ENCODE measurements around the gene KRTAP2-4. TPM values are rescaled to one million over a fixed set of nuclear protein-coding genes. Genes with fewer than 3 reads are reported as not detected.
"Not testable (repeated sequence)": the region's sequence is repeated elsewhere in the genome, so short reads cannot be mapped to it uniquely, and the experiment has no call there.

Gene KRTAP2-4
- total and polyA plus RNA-seq, 4 donors = not detected

- no peak overlapping the region for H3K9ac ChIP-seq (ENCODE audit: low read depth in 1 of 2, low read length in 2 of 2)
- H3K9me3 ChIP-seq (ENCODE audit: control insufficient read depth in 4 of 4, low read length in 3 of 4) = no peaks in the 10 kb centered on the region
- no peaks in the 10 kb centered on the region for H3K4me1 ChIP-seq (ENCODE audit: control insufficient read depth in 4 of 4, insufficient read depth in 4 of 4, low read length in 3 of 4)
- H3K36me3 ChIP-seq (ENCODE audit: control insufficient read depth in 4 of 4, insufficient read depth in 3 of 4, low read depth in 1 of 4, low read length in 3 of 4) = no peaks in the 10 kb centered on the region
- no peak overlapping the region for H3K27ac ChIP-seq (ENCODE audit: low read depth in 1 of 2, low read length in 2 of 2)
- no peak for DNase-seq (ENCODE audit: low spot score)
- no peak overlapping the region for H3K4me3 ChIP-seq (ENCODE audit: low read depth in 1 of 3, low read length in 3 of 3)
- 87% methylated on average over 1 of the region's 1 CpG for WGBS
- TF ChIP-seq HNF4A (conservative IDR thresholded peaks at IDR 0.05) (no peak), HNF4G (IDR thresholded peaks at IDR 0.05) (no peak), JUND (IDR thresholded peaks at IDR 0.05) (no peak), REST (IDR thresholded peaks at IDR 0.05) (no peak), RXRA (IDR thresholded peaks at IDR 0.05) (no peak)
- no peaks in the 10 kb centered on the region for H3K27me3 ChIP-seq (ENCODE audit: control insufficient read depth in 4 of 4, insufficient read depth in 4 of 4, low read length in 3 of 4)
Observed at GRCh38 chr17:41103896-41104295, 38.2 kb upstream of the KRTAP2-4 start.

- WGBS = 51% methylated on average over 10 of the region's 10 CpGs
- Histone ChIP-seq H3K9me3 (ENCODE audit: control insufficient read depth in 4 of 4, low read length in 3 of 4) (no peaks in the 10 kb centered on the region), H3K36me3 (ENCODE audit: control insufficient read depth in 4 of 4, insufficient read depth in 3 of 4, low read depth in 1 of 4, low read length in 3 of 4) (no peaks in the 10 kb centered on the region), H3K9ac (ENCODE audit: low read depth in 1 of 2, low read length in 2 of 2) (no peak within 1 kb of the TSS), H3K4me1 (ENCODE audit: control insufficient read depth in 4 of 4, insufficient read depth in 4 of 4, low read length in 3 of 4) (no peaks in the 10 kb centered on the region), H3K27me3 (ENCODE audit: control insufficient read depth in 4 of 4, insufficient read depth in 4 of 4, low read length in 3 of 4) (no peaks in the 10 kb centered on the region), H3K4me3 (ENCODE audit: low read depth in 1 of 3, low read length in 3 of 3) (no peak within 1 kb of the TSS), H3K27ac (ENCODE audit: low read depth in 1 of 2, low read length in 2 of 2) (no peak within 1 kb of the TSS)
- no peak for DNase-seq (ENCODE audit: low spot score)
- TF ChIP-seq REST (IDR thresholded peaks at IDR 0.05) (no peak), FOXA2 (IDR thresholded peaks at IDR 0.05) (no peak), RXRA (IDR thresholded peaks at IDR 0.05) (no peak), HNF4G (IDR thresholded peaks at IDR 0.05) (no peak), ZBTB33 (IDR thresholded peaks at IDR 0.05) (no peak), GABPA (IDR thresholded peaks at IDR 0.05 in 1 of 2, conservative IDR thresholded peaks at IDR 0.05 in 1 of 2) (no peak), FOXA1 (IDR thresholded peaks at IDR 0.05) (no peak), RAD21 (IDR thresholded peaks at IDR 0.05) (no peak), NR2F2 (IDR thresholded peaks at IDR 0.05) (no peak), MAX (IDR thresholded peaks at IDR 0.05) (no peak), EGR1 (IDR thresholded peaks at IDR 0.05; ENCODE audit: low read depth in 2 of 2) (no peak)
Observed at GRCh38 chr17:41101586-41102259, 36.0 kb upstream of the KRTAP2-4 start, which contains the start of gene KRTAP4-16. KRTAP4-16 (minus strand) TSS chr17:41102209; CDS start chr17:41102209, 0 bp downstream.

- not testable (repeated sequence) for H3K36me3 ChIP-seq (ENCODE audit: control insufficient read depth in 4 of 4, insufficient read depth in 3 of 4, low read depth in 1 of 4, low read length in 3 of 4); H3K9ac ChIP-seq (ENCODE audit: low read depth in 1 of 2, low read length in 2 of 2); H3K9me3 ChIP-seq (ENCODE audit: control insufficient read depth in 4 of 4, low read length in 3 of 4); H3K27me3 ChIP-seq (ENCODE audit: control insufficient read depth in 4 of 4, insufficient read depth in 4 of 4, low read length in 3 of 4); H3K27ac ChIP-seq (ENCODE audit: low read depth in 1 of 2, low read length in 2 of 2); H3K4me1 ChIP-seq (ENCODE audit: control insufficient read depth in 4 of 4, insufficient read depth in 4 of 4, low read length in 3 of 4); H3K4me3 ChIP-seq (ENCODE audit: low read depth in 1 of 3, low read length in 3 of 3); DNase-seq (ENCODE audit: low spot score)
- 53% methylated on average over 7 of the region's 7 CpGs for WGBS
Observed at GRCh38 chr17:41099682-41100480, 34.2 kb upstream of the KRTAP2-4 start.
